SK-N-MC (cell line): ENCODE data around the gene TSPAN4.

Experiments used
- EZH2 ChIP-seq: fragments of 200-600 bp; sonication (generic); IDR thresholded peaks from one replicate; pipeline ENCODE4 v1.6.1; 2017; ENCODE audit warnings: antibody characterized with exemption
- POLR2AphosphoS5 ChIP-seq: IDR thresholded peaks from 2 replicates; pipeline ENCODE4 v1.6.1; 2012; ENCODE audit warnings: mild to moderate bottlenecking, low read depth, low read length, borderline replicate concordance

- peak; percentile 38 for TF ChIP-seq POLR2AphosphoS5
- TF ChIP-seq EZH2, result no peak
Observed at GRCh38 chr11:865462-866430, 23.1 kb downstream of the TSPAN4 start.
